Loucy (cell line): ENCODE results near the gene MAP4K5.

Experiments used
- CTCF ChIP-seq: fragments of 200-600 bp; sonication (generic); conservative IDR thresholded peaks from 2 replicates; pipeline ENCODE4 v1.5.1; 2014; ENCODE audit warnings: mild to moderate bottlenecking, antibody characterized with exemption, low read length
- EZH2phosphoT487 ChIP-seq: fragments of 200-600 bp; IDR thresholded peaks from 2 replicates; pipeline ENCODE4 v1.6.1; 2018; ENCODE audit warnings: antibody characterized with exemption, mild to moderate bottlenecking, moderate library complexity, borderline replicate concordance

GRCh38 chr14:50544911-50545310, 12.5 kb upstream of the MAP4K5 start:
- TF ChIP-seq CTCF, result no peak
- no peak for TF ChIP-seq EZH2phosphoT487
